ENCODE measurements around the gene NDUFV2. TPM values are rescaled to one million over a fixed set of nuclear protein-coding genes. Genes with fewer than 3 reads are reported as not detected.

Gene NDUFV2
- total RNA-seq, 1 experiment from 2014 or later = 192 TPM

GRCh38 chr18:9133225-9133624 lies 30.7 kb downstream of the NDUFV2 start:
- CTCF ChIA-PET = interaction anchor here (0.5 to 1.1 kb wide), 2 partner anchors 11 to 15 kb away, joined by 3 read pairs; no protein-coding TSS in a partner anchor
- Mint-ChIP-seq H3K4me3 (ENCODE audit: unreplicated experiment) (no peak overlapping the region), H3K27ac (ENCODE audit: low read depth, unreplicated experiment) (no peak overlapping the region), H3K36me3 (ENCODE audit: insufficient read depth, unreplicated experiment) (peaks cover 80% of the 10 kb centered on the region), H3K4me1 (ENCODE audit: insufficient read depth, unreplicated experiment) (peaks cover 19% of the 10 kb centered on the region), H3K27me3 (ENCODE audit: insufficient read depth, unreplicated experiment) (no peaks in the 10 kb centered on the region), H3K9me3 (ENCODE audit: unreplicated experiment) (no peaks in the 10 kb centered on the region)
- TF ChIP-seq CTCF (IDR thresholded peaks at IDR 0.05; ENCODE audit: unreplicated experiment) = no peak
- POLR2A ChIA-PET = interaction anchor here (12.2 to 19.7 kb wide), 2 partner anchors 18 to 30 kb away, joined by 449 to 586 read pairs; partner anchors contain the start of gene NDUFV2
- no peak for DNase-seq (ENCODE audit: unreplicated experiment)
- intact Hi-C loops (cut with micrococcal nuclease) = no loop called here
- BruUV-seq (replicated peaks) = no TSS peak

DNA sequence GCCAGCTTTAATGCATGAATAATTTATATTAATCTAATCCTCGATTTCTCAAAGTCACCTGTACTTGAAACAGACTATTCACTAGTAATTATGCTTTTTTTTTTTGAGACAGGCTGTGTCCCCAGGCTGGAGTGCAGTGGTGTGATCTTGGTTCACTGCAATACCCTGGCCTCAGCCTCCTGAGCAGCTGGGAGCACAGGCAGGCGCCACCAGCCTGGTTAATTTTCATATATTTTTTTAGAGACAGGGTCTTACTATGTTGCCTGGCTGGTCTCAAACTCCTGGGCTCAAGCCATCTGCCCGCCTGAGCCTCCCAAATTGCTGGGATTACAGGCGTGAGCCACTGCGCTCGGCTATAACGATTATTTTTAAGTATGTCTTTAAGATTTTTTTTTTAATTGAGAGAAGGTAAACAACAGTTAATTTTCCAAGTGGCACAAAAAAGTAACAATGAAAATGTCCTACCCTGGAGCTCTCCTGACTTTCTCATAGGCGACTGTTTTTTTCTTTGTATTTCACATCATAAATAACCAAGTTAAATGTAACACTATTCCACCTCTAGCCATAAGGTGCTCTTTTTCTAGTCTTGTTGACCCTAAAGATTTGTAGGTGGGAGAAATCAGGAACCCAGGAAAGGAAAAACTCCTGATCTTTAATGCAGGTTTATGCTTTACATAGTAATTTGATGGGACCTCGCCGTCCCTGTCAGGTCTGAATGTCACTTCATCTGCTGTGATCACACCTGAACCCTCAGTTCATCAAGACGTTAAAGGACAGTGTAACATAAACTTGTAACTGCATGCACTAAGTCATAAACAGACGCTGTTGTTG lies 32.8 kb downstream of the NDUFV2 start:
- no peaks in the 10 kb centered on the region for H3K9me3 Mint-ChIP-seq (ENCODE audit: unreplicated experiment)
- TF ChIP-seq CTCF (IDR thresholded peaks at IDR 0.05; ENCODE audit: unreplicated experiment) = no peak
- no peaks in the 10 kb centered on the region for H3K27me3 Mint-ChIP-seq (ENCODE audit: insufficient read depth, unreplicated experiment)
- H3K4me3 Mint-ChIP-seq (ENCODE audit: unreplicated experiment) = peak overlapping the region; percentile 90
- peak overlapping the region; percentile 94 for H3K27ac Mint-ChIP-seq (ENCODE audit: low read depth, unreplicated experiment)
- intact Hi-C loops (cut with micrococcal nuclease) = no loop called here
- ChIA-PET CTCF (interaction anchor here (0.6 to 1.5 kb wide), 4 partner anchors 14 to 635 kb away, joined by 3 to 9 read pairs (median 4); no protein-coding TSS in a partner anchor), POLR2A (interaction anchor here (0.6 to 19.7 kb wide), 13 partner anchors 8 to 1451 kb away, joined by 3 to 586 read pairs (median 8); partner anchors contain the start of gene NDUFV2)
- H3K36me3 Mint-ChIP-seq (ENCODE audit: insufficient read depth, unreplicated experiment) = peaks cover 59% of the 10 kb centered on the region
- H3K4me1 Mint-ChIP-seq (ENCODE audit: insufficient read depth, unreplicated experiment) = peaks cover 24% of the 10 kb centered on the region
- no peak for DNase-seq (ENCODE audit: unreplicated experiment)
- BruUV-seq (replicated peaks) = no TSS peak

GRCh38 chr18:9135912-9136314 lies 33.4 kb downstream of the NDUFV2 start:
- TF ChIP-seq CTCF (IDR thresholded peaks at IDR 0.05; ENCODE audit: unreplicated experiment) = no peak
- Mint-ChIP-seq H3K36me3 (ENCODE audit: insufficient read depth, unreplicated experiment) (peaks cover 59% of the 10 kb centered on the region), H3K4me1 (ENCODE audit: insufficient read depth, unreplicated experiment) (peaks cover 26% of the 10 kb centered on the region), H3K9me3 (ENCODE audit: unreplicated experiment) (no peaks in the 10 kb centered on the region), H3K27me3 (ENCODE audit: insufficient read depth, unreplicated experiment) (no peaks in the 10 kb centered on the region), H3K4me3 (ENCODE audit: unreplicated experiment) (peak overlapping the region; percentile 90), H3K27ac (ENCODE audit: low read depth, unreplicated experiment) (peak overlapping the region; percentile 94)
- POLR2A ChIA-PET = interaction anchor here (1.0 to 19.7 kb wide), 10 partner anchors 8 to 472 kb away, joined by 3 to 586 read pairs (median 36); partner anchors contain the start of gene NDUFV2
- BruUV-seq (replicated peaks) = no TSS peak
- CTCF ChIA-PET = interaction anchor here (1.4 kb wide), 1 partner anchor 62 kb away, joined by 8 read pairs; no protein-coding TSS in a partner anchor
- peak; percentile 44 for DNase-seq (ENCODE audit: unreplicated experiment)
- intact Hi-C loops (cut with micrococcal nuclease) = loop anchor here (1.0 kb wide), 1 partner anchor 34 kb away; the partner anchor contains the start of gene NDUFV2
